CD4-positive, alpha-beta T cell treated with Interleukin-10 for 1 hour (primary cell): ENCODE measurements around the gene ZNF550.
"Not testable (repeated sequence)": the region's sequence is repeated elsewhere in the genome, so short reads cannot be mapped to it uniquely, and the experiment has no call there.

Source experiments
- DNase-seq: peaks from one replicate; pipeline ENCODE4 v3.0.0-alpha.2; 2020

The ZNF550 gene

DNA sequence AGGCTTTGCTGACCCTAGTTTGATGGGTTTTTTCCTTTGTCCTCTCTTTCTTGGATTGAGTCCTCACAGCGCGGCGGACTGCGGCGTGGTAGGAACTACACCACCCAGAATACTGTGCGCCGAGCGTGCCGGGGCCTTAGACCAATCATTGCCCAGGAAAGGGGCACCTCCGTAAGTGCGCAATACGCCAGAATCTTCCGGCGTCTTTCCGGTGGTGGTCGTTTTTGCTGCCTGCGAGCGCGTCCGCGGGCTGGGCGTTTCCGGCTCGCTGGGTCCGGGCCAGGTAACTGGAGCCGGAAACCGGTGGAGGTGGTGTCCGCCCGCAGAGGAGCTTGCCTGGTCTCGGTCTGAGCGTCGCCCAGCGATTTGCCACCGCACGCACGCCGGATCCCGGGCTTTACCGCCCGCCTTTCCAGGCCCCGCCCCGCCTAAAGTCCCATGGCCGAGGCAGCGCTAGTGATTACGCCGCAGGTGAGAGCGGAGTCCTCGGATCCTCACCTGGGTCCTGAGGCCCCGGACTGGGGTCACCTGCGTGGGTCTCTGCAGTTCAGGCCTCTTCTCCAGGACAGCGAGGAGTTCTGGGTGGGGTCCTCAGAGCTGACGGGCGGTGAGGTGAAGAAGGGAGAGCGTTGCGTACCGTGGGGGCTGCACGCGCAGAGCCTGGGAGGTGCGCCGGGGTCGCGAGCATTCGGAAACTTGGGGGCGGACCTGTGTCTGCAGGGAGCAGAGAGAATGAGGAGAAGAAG, 32.4 kb downstream of the ZNF550 start, which contains the start of gene ZNF549:
Gene ZNF549, plus strand, starts transcription at position 221 of the 746 bp plus-strand sequence. Its CDS starts 218 bp downstream, at position 439.
- DNase-seq: peak; percentile 93

GRCh38 chr19:57518021-57518420, 41.6 kb downstream of the ZNF550 start:
- not testable (repeated sequence) for DNase-seq

DNA sequence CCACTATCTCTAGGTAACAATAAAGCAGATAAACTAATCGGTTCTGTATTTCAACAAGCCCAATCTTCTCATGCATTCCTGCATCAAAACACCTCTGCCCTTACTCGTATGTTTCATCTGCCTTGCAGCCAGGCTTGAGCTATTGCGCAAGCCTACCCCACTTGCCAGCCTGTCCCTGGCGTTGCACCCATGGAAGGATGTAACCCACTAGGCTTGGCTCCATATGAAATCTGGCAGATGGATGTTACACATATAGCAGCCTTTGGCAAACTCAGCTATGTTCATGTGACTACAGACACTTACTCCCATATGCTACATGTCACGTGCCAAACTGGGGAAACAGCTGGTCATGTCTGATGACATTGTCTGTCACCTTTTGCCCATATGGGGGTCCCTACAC, 44.4 kb downstream of the ZNF550 start:
- no peak for DNase-seq

DNA sequence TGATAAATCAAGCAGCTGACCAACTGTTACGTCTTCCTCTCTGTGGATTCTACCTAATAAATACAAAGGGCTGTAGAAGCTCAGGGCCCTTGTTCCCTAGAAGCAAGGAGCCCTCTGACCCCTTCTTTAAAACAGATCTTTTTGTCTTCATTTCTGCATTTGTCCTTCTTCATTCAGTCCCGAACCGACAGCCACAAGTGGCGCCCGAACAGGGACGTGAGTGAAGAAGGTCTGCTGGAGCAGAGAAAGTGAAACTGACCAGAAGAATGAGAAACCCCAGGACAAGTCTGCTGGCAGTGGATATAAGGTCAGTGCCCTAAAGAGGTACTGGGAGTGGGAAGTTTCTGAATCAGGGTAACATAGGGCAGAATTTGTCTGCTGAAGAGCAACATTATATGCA, 46.8 kb downstream of the ZNF550 start:
- DNase-seq: no peak

GRCh38 chr19:57511484-57511883, 48.2 kb downstream of the ZNF550 start:
- no peak for DNase-seq

GRCh38 chr19:57506163-57506562, 53.5 kb downstream of the ZNF550 start:
- no peak for DNase-seq

DNA sequence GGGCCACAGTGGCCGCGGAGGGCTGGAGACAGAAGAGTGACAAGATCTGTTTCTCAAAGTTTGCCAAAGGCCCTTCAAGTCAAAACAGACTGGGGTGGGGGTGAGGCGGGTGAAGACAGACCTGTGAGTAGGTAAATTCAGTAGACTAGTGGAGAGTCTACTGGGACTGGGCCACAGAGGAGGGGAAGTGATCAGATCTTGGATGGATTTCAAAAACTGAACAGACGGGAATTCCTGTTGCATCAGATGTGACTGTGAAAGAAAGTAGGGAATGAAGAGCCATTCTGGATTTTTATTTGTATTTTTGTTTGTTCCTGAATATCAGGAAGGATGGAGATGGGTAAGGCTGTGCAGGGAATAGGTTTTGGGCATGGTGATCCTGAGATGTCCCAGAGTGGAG, 59.3 kb downstream of the ZNF550 start:
- not testable (repeated sequence) for DNase-seq

- DNase-seq: peak; percentile 96
Observed at GRCh38 chr19:57499680-57500395, 59.8 kb downstream of the ZNF550 start, which contains the start of gene ZNF773. Gene ZNF773 (plus strand): TSS chr19:57499938. CDS start chr19:57500081, 143 bp downstream.

DNA sequence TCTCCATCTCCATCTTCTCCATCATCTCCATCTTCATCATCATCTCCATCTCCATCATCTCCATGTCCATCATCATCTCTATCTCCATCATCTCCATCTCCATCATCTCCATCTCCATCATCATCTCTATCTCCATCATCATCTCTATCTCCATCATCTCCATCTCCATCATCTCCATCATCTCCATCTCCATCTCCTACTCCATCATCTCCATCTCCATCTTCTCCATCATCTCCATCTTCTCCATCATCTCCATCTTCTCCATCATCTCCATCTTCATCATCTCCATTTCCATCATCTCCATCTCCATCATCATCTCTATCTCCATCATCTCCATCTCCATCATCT, 60.4 kb downstream of the ZNF550 start:
- not testable (repeated sequence) for DNase-seq

DNA sequence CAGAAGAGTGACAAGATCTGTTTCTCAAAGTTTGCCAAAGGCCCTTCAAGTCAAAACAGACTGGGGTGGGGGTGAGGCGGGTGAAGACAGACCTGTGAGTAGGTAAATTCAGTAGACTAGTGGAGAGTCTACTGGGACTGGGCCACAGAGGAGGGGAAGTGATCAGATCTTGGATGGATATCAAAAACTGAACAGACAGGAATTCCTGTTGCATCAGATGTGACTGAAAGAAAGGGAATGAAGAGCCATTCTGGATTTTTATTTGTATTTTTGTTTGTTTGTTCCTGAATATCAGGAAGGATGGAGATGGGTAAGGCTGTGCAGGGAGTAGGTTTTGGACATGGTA, 71.4 kb downstream of the ZNF550 start:
- not testable (repeated sequence) for DNase-seq

GRCh38 chr19:57487477-57488298, 72.0 kb downstream of the ZNF550 start, which contains the start of gene ZNF419:
Gene ZNF419 (plus strand): TSS chr19:57487750. CDS start chr19:57487951, 201 bp downstream.
- peak; percentile 95 for DNase-seq
